Measurements from ENCODE around the gene ITGA3. TPM values are rescaled to one million over a fixed set of nuclear protein-coding genes. Genes with fewer than 3 reads are reported as not detected.

The ITGA3 gene
- total RNA-seq, 2 experiments from 2014 or later = 2.3 to 2.4 TPM

- Mint-ChIP-seq H3K9me3 (no peaks in the 10 kb centered on the region), H3K4me3 (no peak overlapping the region), H3K27ac (no peak overlapping the region), H3K4me1 (ENCODE audit: low read depth) (no peaks in the 10 kb centered on the region), H3K27me3 (peaks cover 22% of the 10 kb centered on the region), H3K36me3 (ENCODE audit: low read depth) (no peaks in the 10 kb centered on the region)
- no peak for DNase-seq
- H3K4me3 ChIP-seq (ENCODE audit: low read length) = no peak overlapping the region
- no peak for TF ChIP-seq CTCF (IDR thresholded peaks at IDR 0.05)
- H3K9me3 ChIP-seq (ENCODE audit: control insufficient read depth in 1 of 2, insufficient read depth in 1 of 2, low read length in 2 of 2) = no peaks in the 10 kb centered on the region
- no peak for ATAC-seq (ENCODE audit: poor library complexity)
- H3K4me1 ChIP-seq (ENCODE audit: insufficient read depth, low read length) = no peaks in the 10 kb centered on the region
- H3K27me3 ChIP-seq (ENCODE audit: control insufficient read depth in 1 of 2, insufficient read depth in 2 of 2, low read length in 2 of 2) = peaks cover 0 to 7% of the 10 kb centered on the region in 2 experiments
- ChIA-PET CTCF (no interaction called here), POLR2A (no interaction called here)
- H3K36me3 ChIP-seq (ENCODE audit: insufficient read depth, low read length) = no peaks in the 10 kb centered on the region
- H3K27ac ChIP-seq (ENCODE audit: low read depth in 1 of 2, low read length in 2 of 2) = no peak overlapping the region
- intact Hi-C loops (cut with DNase I, micrococcal nuclease) = loop anchor here in 1 of 2 experiments (10.0 kb wide), 1 partner anchor 274 kb away; no protein-coding TSS in a partner anchor
These were observed 34.9 kb upstream of the ITGA3 start for GRCh38 chr17:50020841-50021599.

GRCh38 chr17:50021681-50022370 is 34.1 kb upstream of the ITGA3 start:
- no peak for TF ChIP-seq CTCF (IDR thresholded peaks at IDR 0.05)
- Mint-ChIP-seq H3K27ac (no peak overlapping the region), H3K36me3 (ENCODE audit: low read depth) (no peaks in the 10 kb centered on the region), H3K4me1 (ENCODE audit: low read depth) (peaks cover 5% of the 10 kb centered on the region), H3K27me3 (peaks cover 23% of the 10 kb centered on the region), H3K4me3 (no peak overlapping the region), H3K9me3 (no peaks in the 10 kb centered on the region)
- Histone ChIP-seq H3K4me1 (ENCODE audit: insufficient read depth, low read length) (peaks cover under 1% of the 10 kb centered on the region), H3K9me3 (ENCODE audit: control insufficient read depth in 1 of 2, insufficient read depth in 1 of 2, low read length in 2 of 2) (no peaks in the 10 kb centered on the region), H3K27ac (ENCODE audit: low read depth in 1 of 2, low read length in 2 of 2) (no peak overlapping the region), H3K27me3 (ENCODE audit: control insufficient read depth in 1 of 2, insufficient read depth in 2 of 2, low read length in 2 of 2) (peaks cover 0 to 7% of the 10 kb centered on the region in 2 experiments), H3K36me3 (ENCODE audit: insufficient read depth, low read length) (no peaks in the 10 kb centered on the region), H3K4me3 (ENCODE audit: low read length) (no peak overlapping the region)
- intact Hi-C loops (cut with DNase I, micrococcal nuclease) = loop anchor here in 1 of 2 experiments (10.0 kb wide), 1 partner anchor 273 kb away; no protein-coding TSS in a partner anchor
- CTCF ChIA-PET = interaction anchor here (1.1 kb wide), 1 partner anchor 66 kb away, joined by 4 read pairs; no protein-coding TSS in a partner anchor
- ATAC-seq (ENCODE audit: poor library complexity) = no peak
- DNase-seq = no peak
- POLR2A ChIA-PET = no interaction called here

- POLR2A ChIA-PET = no interaction called here
- intact Hi-C loops (cut with DNase I, micrococcal nuclease) = loop anchor here in 1 of 2 experiments (10.0 kb wide), 1 partner anchor 272 kb away; no protein-coding TSS in a partner anchor
- no peaks in the 10 kb centered on the region for H3K36me3 Mint-ChIP-seq (ENCODE audit: low read depth)
These were observed 33.3 kb upstream of the ITGA3 start for GRCh38 chr17:50022463-50023130.

More at GRCh38 chr17:50022463-50023130, 33.3 kb upstream of the ITGA3 start:
- no peak for TF ChIP-seq CTCF (IDR thresholded peaks at IDR 0.05)
- H3K9me3 Mint-ChIP-seq = no peaks in the 10 kb centered on the region
- peaks cover 10% of the 10 kb centered on the region for H3K4me1 Mint-ChIP-seq (ENCODE audit: low read depth)
- Histone ChIP-seq H3K36me3 (ENCODE audit: insufficient read depth, low read length) (no peaks in the 10 kb centered on the region), H3K9me3 (ENCODE audit: control insufficient read depth in 1 of 2, insufficient read depth in 1 of 2, low read length in 2 of 2) (no peaks in the 10 kb centered on the region), H3K4me1 (ENCODE audit: insufficient read depth, low read length) (peaks cover 8% of the 10 kb centered on the region), H3K27me3 (ENCODE audit: control insufficient read depth in 1 of 2, insufficient read depth in 2 of 2, low read length in 2 of 2) (peaks cover 6 to 14% of the 10 kb centered on the region in 2 experiments), H3K27ac (ENCODE audit: low read depth in 1 of 2, low read length in 2 of 2) (no peak overlapping the region), H3K4me3 (ENCODE audit: low read length) (no peak overlapping the region)
- no peak for DNase-seq
- no peak overlapping the region for H3K4me3 Mint-ChIP-seq
- H3K27me3 Mint-ChIP-seq = peaks cover 28% of the 10 kb centered on the region
- ATAC-seq (ENCODE audit: poor library complexity) = no peak
- H3K27ac Mint-ChIP-seq = no peak overlapping the region
- CTCF ChIA-PET = interaction anchor here (1.1 kb wide), 1 partner anchor 65 kb away, joined by 4 read pairs; no protein-coding TSS in a partner anchor

Data from CD4-positive, alpha-beta T cell (primary cell).